Activated CD8-positive, alpha-beta memory T cell treated with anti-CD3 and anti-CD28 coated beads for 4 hours (primary cell): ENCODE data around the gene P2RX1.

Source experiments
- DNase-seq, 2 donors: peaks; one replicate each; pipeline ENCODE4 v3.0.0-alpha.2; 2020; ENCODE audit warnings: low read depth in 2 of 2

P2RX1 gene

GRCh38 chr17:3924512-3925350 lies 8.5 kb upstream of the P2RX1 start:
- DNase-seq: no peak

DNA sequence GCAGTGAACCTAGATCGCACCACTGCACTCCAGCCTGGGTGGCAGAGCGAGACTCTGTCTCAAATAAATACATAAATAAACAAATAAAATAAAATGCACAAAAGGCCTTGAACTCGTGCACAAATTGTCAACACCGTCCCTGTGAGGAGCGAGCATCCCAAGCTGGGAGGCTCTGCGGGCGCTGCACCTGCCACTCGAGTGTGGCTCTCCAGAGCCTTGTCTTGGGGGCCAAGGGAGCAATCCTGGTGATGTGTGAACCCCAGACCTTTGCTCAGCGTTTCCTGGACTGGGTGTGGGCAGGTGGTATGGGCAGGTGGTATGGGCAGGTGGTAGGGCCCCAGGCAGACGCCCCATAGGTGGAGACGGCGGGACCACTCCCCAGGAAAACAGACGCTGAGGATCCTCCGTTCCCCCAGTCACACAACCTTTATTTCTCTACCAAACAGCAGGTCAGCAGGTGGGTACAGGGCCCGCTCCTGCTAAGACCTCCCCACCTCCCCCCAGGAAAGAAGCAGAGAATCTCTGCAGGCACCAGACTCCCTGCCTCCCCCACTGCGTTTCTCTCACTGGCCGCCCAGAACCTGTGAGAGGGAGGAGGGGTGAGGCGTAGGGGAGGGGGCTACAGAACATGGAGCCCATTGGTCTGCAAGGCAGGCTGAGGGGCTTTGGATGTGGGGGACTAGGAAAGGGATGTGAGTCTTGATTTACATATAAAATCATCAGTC lies 7.4 kb upstream of the P2RX1 start:
- DNase-seq: no peak

DNA sequence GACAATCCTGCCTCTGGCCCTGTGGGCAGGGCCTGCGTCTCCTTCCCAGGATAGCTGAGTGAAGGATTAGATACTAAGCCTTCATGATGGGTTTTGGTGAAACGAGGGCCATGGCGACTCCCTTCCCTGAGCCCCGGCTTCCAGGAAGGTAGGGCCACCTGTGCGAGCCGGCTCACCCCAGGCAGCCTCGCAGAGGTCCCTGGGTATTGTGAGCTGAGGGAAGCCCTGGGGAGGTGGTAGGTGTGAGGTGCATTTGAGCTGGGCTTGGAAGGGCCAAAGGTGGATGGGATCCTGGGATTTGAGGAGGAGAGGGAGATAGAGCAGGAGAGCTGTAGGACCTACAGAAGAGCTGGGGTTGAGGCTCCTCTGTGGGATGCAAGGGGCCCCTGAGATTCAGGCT lies 6.5 kb upstream of the P2RX1 start:
- DNase-seq: no peak

GRCh38 chr17:3921502-3922319 lies 5.4 kb upstream of the P2RX1 start:
- no peak for DNase-seq

DNA sequence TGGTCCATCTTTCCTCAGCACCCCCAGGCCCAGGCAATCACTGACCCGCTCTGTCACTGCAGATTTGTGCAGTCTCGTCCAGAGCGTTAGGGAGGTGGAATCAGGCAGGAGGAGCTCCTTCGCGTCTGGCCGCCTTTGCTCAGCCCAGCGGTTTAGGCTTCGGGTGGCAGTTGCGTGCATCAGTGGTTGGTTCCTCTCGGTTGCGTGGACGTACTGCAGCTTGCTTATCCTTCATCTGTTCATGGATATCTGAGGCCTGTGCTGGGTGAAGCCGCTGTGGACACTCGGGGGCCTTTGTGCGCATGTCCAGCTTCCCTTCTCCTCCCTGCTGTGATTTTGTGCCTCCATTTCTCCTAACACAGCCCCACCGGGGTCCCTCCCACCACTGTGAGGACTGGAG lies 4.7 kb upstream of the P2RX1 start:
- no peak for DNase-seq

DNA sequence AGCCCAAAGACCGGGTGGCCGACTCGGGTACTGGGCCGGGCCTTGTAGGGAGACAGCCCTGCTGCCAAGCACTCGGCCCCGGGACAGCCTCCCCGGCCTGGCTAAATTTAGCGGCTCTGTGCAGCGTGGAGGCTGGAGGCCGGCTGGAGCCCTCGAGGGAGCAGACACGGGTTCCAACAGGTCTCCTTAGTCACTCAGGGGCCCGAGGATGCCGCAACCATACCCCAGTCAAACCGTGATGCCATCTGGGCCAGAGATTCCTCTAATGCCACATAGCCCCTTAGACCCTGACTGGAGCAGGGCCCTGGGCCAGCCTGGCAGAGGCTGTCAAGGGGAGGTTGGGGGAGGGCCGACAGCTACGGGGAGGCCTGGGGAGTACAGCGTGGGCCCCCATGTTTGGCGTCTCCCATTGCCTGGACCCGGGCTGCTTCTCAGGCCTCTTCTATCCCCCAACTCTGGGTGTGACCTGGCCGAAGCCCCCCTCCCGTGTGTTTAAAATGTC lies 2.9 kb upstream of the P2RX1 start:
- DNase-seq: no peak

DNA sequence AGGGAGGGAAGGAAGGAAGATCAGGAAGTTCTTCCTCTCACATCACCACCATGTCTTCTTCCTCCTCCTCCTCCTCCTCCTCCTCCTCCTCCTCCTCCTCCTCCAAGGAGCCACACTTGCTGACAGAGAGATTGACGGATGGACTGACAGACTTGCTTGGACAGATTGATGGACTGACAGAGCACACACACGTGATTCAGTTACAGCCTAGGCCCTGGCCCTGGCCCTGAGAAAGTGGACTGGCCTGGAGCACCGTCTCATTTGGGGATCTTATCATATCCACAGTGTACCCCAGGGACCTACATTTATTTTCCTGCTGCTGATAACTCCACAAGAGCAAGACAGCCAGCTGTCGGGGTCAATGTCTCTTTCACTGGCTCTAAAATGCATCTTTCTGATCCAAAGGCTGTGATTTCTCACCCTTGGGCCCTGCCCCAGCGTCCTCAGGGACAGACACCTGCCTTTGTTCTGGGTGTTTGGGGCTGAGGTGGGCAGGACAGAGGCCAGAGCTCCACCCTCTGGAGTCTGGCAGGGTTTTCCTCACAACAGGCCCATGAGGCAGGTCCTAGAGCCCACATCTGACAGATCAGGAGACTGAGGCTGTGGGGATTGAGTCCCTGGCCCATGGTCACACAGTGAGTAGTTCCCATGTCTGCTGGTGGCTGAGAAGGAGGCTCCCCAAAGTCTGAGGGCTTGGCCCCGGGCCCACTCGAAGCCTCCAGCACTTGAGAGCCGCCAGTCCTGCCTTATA lies 2.3 kb upstream of the P2RX1 start:
- no peak for DNase-seq

DNA sequence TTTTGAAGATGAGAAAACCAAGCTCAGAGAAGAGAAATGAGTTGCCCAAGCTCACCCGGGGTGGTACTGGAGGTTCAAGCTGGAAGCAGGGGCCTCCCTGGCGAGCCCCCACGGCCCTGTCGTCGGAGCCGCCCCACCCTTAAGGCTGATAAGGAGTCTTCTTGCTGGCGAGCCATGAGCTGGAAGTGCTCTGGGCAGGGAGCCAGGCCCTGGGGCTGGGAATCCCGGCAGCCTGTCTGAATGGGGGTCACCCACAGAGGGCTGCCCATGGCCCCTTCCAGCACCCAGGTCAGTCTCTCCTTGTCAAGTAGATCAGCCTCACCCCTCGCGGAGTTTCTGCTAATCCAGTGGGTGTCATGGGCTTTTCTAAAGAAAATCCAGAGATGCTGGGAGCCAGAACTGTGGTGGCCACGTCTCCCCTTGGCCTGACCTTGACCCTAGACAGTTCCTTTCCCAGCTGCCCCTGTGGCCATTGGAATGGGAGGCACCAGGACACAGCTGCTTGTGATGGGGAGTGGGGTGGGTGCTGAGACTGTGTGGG lies 1.2 kb upstream of the P2RX1 start:
- DNase-seq: no peak

- no peak for DNase-seq
These were observed 560 bp upstream of the P2RX1 start for GRCh38 chr17:3916825-3917224.

DNA sequence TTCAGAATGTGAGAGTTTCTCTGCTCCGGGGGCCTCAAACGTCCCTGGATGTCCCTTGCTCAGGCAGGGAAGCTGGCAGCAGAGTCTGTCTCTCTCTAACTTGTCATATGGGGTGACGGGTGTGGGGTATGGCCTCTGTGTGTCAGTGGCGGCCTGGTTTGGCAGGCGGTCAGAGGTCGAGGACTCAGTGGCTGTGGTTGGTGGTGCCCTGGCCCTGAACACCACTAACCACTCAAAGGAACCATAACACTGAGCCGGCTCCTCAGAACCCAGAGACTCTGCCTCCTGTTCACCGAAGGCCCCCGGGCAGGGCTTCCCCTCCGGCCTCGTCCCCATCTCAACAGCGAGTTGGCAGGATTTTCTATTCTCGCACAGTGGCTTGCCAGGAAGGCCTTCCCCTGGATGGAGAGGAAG lies 677 bp downstream of the P2RX1 start:
- no peak for DNase-seq

- DNase-seq: no peak
These were observed 2.0 kb downstream of the P2RX1 start for GRCh38 chr17:3914312-3914670.

GRCh38 chr17:3913531-3914311 lies 2.5 kb downstream of the P2RX1 start:
- peak; percentile 55 for DNase-seq

DNA sequence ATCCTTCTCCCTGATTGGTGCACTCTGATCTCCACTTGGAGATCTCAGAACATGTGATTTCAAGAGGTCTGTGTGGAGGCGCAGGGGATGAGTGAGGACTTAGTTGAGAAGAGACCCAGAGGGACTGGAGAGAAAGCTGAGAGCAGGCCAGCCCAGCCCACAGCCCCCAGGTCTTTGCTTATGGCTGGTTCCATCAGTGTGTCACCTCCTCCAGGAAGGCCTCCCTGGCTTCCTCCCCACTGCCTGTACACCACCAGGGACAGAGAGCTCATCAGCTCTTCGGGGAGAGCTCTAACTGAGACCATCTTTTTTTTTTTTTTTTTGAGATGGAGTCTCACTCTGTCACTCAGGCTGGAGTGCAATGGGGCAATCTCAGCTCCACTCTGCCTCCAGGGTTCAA lies 3.4 kb downstream of the P2RX1 start:
- no peak for DNase-seq

GRCh38 chr17:3911271-3912053 lies 4.8 kb downstream of the P2RX1 start:
- DNase-seq: peak in 1 of 2 donors; percentile 24

- DNase-seq: no peak
These were observed 5.6 kb downstream of the P2RX1 start for GRCh38 chr17:3910420-3911270.

GRCh38 chr17:3909257-3909656 lies 7.0 kb downstream of the P2RX1 start:
- DNase-seq: no peak

GRCh38 chr17:3907483-3908216 lies 8.6 kb downstream of the P2RX1 start:
- no peak for DNase-seq

- DNase-seq: no peak
These were observed 9.4 kb downstream of the P2RX1 start for GRCh38 chr17:3906881-3907280.
